GDM1 (cell line): ENCODE results near the gene GALR1.

Experiments used
- DNase-seq: peaks from one replicate; lab custom pipeline; 2025; lab: John Stamatoyannopoulos, UW

The GALR1 gene

GRCh38 chr18:77321823-77322805, 72.5 kb downstream of the GALR1 start:
- no peak for DNase-seq

- no peak for DNase-seq
Observed at GRCh38 chr18:77323640-77324299, 74.1 kb downstream of the GALR1 start.
